ENCODE results near the gene FSTL4.

The FSTL4 gene

GRCh38 chr5:133203317-133204305 lies 408.7 kb downstream of the FSTL4 start (continued):
- TF ChIP-seq PATZ1 (CRISPR knock-in tag; IDR thresholded peaks at IDR 0.05; ENCODE audit: borderline replicate concordance) = no peak
- no peak for TF ChIP-seq TSHZ2 (CRISPR knock-in tag; IDR thresholded peaks at IDR 0.05)
- TF ChIP-seq CREB5 (CRISPR knock-in tag; IDR thresholded peaks at IDR 0.05; ENCODE audit: low read depth) = no peak
- no peak for TF ChIP-seq GLIS3 (CRISPR knock-in tag; IDR thresholded peaks at IDR 0.05)
- TF ChIP-seq SNAI2 (CRISPR knock-in tag; IDR thresholded peaks at IDR 0.05) = no peak
- TF ChIP-seq ZNF565 (CRISPR knock-in tag; conservative IDR thresholded peaks at IDR 0.05; ENCODE audit: low read depth) = no peak
- TF ChIP-seq TCF4 (CRISPR knock-in tag; IDR thresholded peaks at IDR 0.05; ENCODE audit: borderline replicate concordance) = no peak
- TF ChIP-seq ISL1 (CRISPR knock-in tag; IDR thresholded peaks at IDR 0.05) = no peak
- no peak for TF ChIP-seq RARB (CRISPR knock-in tag; IDR thresholded peaks at IDR 0.05)
- TF ChIP-seq CSDC2 (CRISPR knock-in tag; IDR thresholded peaks at IDR 0.05) = no peak

GRCh38 chr5:133202066-133202665 lies 410.2 kb downstream of the FSTL4 start:
- ATAC-seq = no peak
- TF ChIP-seq ZNF565 (CRISPR knock-in tag; conservative IDR thresholded peaks at IDR 0.05; ENCODE audit: low read depth) (no peak), ARNTL (CRISPR knock-in tag; IDR thresholded peaks at IDR 0.05; ENCODE audit: borderline replicate concordance, low read depth) (no peak)

- ATAC-seq = no peak
- TF ChIP-seq RARB (CRISPR knock-in tag; IDR thresholded peaks at IDR 0.05) (no peak), POU6F1 (CRISPR knock-in tag; IDR thresholded peaks at IDR 0.05; ENCODE audit: borderline replicate concordance, low read depth) (no peak), CSDC2 (CRISPR knock-in tag; IDR thresholded peaks at IDR 0.05) (no peak), ZFP30 (CRISPR knock-in tag; IDR thresholded peaks at IDR 0.05) (no peak), ZNF565 (CRISPR knock-in tag; conservative IDR thresholded peaks at IDR 0.05; ENCODE audit: low read depth) (no peak), TOX (CRISPR knock-in tag; IDR thresholded peaks at IDR 0.05; ENCODE audit: borderline replicate concordance) (no peak), ZFP3 (CRISPR knock-in tag; IDR thresholded peaks at IDR 0.05) (no peak), PATZ1 (CRISPR knock-in tag; IDR thresholded peaks at IDR 0.05; ENCODE audit: borderline replicate concordance) (no peak), GLIS3 (CRISPR knock-in tag; IDR thresholded peaks at IDR 0.05) (no peak), TCF4 (CRISPR knock-in tag; IDR thresholded peaks at IDR 0.05; ENCODE audit: borderline replicate concordance) (no peak), ZNF70 (CRISPR knock-in tag; IDR thresholded peaks at IDR 0.05) (no peak), CSRNP3 (CRISPR knock-in tag; IDR thresholded peaks at IDR 0.05) (no peak), CREB5 (CRISPR knock-in tag; IDR thresholded peaks at IDR 0.05; ENCODE audit: low read depth) (no peak), ARNTL (CRISPR knock-in tag; IDR thresholded peaks at IDR 0.05; ENCODE audit: borderline replicate concordance, low read depth) (no peak), OSR1 (CRISPR knock-in tag; IDR thresholded peaks at IDR 0.05) (no peak), SNAI2 (CRISPR knock-in tag; IDR thresholded peaks at IDR 0.05) (no peak), ISL1 (CRISPR knock-in tag; IDR thresholded peaks at IDR 0.05) (no peak), BACH2 (CRISPR knock-in tag; IDR thresholded peaks at IDR 0.05; ENCODE audit: borderline replicate concordance) (no peak), ZNF8 (CRISPR knock-in tag; IDR thresholded peaks at IDR 0.05) (no peak), PPARA (CRISPR knock-in tag; IDR thresholded peaks at IDR 0.05; ENCODE audit: borderline replicate concordance) (no peak)
Measured at GRCh38 chr5:133201310-133201709, 411.0 kb downstream of the FSTL4 start.
